HG03460 (cell line): ENCODE results near the gene TTC34.
"Not testable (repeated sequence)": the region's sequence is repeated elsewhere in the genome, so short reads cannot be mapped to it uniquely, and the experiment has no call there.

Experiments
- ATAC-seq: cut with Tn5 transposase; IDR thresholded peaks from one replicate; pipeline ENCODE4 v1.9.1; 2021; ENCODE audit not compliant: unreplicated experiment

The TTC34 gene

DNA sequence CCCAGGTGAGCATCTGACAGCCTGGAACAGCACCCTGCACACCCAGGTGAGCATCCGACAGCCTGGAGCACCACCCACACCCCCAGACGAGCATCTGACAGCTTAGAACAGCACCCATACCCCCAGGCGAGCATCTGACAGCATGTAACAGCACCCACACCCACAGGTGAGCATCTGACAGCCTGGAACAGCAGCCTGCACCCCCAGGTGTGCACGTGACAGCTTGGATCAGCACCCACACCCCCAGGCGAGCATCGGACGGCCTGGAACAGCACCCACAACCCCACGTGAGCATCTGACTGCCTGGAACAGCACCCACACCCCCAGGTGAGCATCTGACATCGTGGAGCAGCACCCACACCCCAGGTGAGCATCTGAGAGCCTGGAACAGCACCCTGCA lies 116.6 kb downstream of the TTC34 start:
- ATAC-seq = not testable (repeated sequence)

DNA sequence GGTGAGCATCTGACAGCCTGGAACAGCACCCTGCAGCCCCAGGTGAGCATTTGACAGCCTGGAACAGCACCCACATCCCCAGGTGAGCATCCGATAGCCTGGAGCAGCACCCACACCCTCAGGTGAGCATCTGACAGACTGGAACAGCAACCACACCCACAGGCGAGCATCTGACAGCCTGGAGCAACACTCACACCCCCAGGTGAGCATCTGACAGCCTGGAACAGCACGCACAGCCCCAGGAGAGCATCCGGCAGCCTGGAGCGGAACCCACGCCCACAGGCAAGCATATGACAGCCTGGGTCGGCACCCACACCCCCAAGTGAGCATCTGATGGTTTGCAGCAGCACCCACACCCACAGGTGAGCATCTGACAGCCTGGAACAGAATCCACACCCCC lies 117.5 kb downstream of the TTC34 start:
- ATAC-seq = not testable (repeated sequence)

DNA sequence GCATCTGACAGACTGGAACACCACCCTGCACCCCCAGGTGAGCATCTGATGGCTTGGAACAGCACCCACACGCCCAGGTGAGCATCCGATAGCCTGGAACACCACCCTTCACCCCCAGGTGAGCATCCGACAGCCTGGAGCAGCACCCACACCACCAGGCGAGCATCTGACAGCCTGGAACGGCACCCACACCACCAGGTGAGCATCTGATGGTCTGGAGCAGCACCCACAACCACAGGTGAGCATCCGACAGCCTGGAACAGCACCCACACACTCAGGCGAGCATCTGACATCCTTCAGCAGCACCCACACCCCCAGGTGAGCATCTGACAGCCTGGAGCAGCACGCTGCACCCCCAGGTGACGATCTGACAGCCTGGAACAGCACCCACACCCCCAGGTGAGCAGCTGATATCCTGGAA lies 118.2 kb downstream of the TTC34 start:
- not testable (repeated sequence) for ATAC-seq

DNA sequence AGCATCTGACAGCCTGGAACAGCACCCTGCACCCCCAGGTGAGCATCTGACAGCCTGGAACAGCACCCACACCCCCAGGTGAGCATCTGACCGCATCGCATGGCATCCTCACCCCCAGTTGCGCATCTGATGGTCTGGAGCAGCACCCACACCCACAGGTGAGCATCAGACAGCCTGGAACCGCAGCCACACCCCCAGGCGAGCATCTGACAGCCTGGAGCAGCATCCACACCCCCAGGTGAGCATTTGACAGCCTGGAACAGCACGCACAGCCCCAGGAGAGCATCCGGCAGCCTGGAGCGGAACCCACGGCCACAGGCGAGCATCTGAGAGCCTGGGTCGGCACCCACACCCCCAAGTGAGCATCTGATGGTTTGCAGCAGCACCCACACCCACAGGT lies 118.6 kb downstream of the TTC34 start:
- ATAC-seq = not testable (repeated sequence)

DNA sequence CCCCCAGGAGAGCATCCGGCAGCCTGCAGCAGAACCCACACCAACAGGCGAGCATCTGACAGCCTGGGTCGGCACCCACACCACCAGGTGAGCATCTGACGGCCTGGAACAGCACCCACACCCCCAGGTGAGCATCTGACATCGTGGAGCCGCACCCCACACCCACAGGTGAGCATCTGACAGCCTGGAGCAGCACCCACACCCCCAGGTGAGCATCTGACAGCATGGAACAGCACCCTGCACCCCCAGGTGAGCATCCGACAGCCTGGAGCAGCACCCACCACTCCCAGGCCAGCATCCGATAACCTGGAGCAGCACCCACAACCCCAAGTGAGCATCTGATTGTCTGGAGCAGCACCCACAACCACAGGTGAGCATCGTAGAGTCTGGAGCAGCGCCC lies 124.8 kb downstream of the TTC34 start:
- not testable (repeated sequence) for ATAC-seq

DNA sequence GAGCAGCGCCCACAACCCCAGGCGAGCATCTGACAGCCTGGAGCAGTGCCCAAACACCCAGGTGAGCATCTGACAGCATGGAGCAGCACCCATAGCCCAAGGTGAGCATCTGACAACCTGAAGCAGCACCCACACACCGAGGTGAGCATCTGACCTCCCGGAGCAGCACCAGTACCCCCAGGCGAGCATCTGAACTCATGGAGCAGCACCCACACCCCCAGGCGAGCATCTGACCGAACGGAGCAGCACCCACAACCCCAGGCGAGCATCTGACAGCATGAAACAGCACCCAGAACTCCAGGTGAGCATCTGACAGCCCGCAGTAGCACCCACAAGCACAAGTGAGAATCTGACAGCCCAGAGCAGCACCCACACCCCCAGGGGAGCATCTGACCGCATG lies 129.8 kb downstream of the TTC34 start:
- ATAC-seq = not testable (repeated sequence)

DNA sequence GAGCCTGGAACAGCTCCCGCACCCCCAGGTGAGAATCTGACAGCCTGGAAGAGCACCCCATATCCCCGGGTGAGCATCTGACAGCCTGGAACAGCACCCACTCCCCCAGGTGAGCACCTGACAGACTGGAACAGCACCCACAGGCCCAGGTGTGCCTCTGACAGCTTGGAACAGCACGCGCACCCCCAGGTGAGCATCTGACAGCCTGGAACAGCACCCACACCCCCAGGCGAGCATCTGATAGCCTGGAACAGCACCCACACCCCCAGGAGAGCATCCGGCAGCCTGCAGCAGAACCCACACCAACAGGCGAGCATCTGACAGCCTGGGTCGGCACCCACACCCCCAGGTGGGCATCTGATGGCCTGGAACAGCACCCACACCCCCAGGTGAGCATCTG lies 141.7 kb downstream of the TTC34 start:
- ATAC-seq = not testable (repeated sequence)

DNA sequence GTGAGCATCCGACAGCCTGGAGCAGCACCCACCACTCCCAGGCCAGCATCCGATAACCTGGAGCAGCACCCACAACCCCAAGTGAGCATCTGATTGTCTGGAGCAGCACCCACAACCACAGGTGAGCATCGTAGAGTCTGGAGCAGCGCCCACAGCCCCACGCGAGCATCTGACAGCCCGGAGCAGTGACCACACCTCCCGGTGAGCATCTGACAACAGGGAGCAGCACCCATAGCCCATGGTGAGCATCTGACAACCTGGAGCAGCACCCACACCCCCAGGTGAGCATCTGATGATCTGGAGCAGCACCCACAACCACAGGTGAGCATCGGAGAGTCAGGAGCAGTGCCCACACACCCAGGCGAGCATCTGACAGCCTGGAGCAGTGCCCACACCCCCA lies 143.6 kb downstream of the TTC34 start:
- ATAC-seq = not testable (repeated sequence)

DNA sequence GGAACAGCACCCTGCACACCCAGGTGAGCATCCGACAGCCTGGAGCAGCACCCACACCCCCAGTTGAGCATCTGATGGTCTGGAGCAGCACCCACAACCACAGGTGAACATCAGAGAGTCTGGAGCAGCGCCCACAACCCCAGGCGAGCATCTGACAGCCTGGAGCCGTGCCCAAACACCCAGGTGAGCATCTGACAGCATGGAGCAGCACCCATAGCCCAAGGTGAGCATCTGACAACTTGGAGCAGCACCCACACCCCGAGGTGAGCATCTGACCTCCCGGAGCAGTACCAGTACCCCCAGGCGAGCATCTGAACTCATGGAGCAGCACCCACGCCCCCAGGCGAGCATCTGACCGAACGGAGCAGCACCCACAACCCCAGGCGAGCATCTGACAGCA lies 144.4 kb downstream of the TTC34 start:
- not testable (repeated sequence) for ATAC-seq

DNA sequence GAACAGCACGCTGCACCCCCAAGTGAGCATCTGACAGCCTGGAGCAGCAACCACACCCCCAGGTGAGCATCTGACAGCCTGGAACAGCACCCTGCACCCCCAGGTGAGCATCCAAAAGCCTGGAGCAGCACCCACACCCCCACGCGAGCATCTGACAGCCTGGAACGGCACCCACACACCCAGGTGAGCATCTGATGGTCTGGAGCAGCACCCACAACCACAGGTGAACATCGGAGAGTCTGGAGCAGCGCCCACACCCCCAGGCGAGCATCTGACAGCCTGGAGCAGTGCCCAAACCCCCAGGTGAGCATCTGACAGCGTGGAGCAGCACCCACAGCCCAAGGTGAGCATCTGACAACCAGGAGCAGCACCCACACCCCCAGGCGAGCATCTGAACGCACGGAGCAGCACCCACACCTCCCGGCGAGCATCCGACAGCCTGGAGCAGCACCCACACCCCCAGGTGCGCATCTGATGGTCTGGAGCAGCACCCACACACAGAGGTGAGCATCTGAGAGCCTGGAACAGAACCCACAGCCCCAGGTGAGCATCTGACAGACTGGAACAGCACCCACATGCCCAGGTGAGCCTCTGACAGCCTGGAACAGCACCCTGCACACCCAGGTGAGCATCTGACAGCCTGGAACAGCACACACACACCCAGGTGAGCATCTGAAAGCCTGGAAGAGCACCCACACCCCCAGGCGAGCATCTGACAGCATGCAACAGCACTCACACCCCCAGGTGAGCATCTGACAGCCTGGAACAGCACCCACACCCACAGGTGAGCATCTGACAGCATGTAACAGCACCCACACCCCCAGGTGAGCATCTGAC lies 145.7 kb downstream of the TTC34 start:
- ATAC-seq = not testable (repeated sequence)

DNA sequence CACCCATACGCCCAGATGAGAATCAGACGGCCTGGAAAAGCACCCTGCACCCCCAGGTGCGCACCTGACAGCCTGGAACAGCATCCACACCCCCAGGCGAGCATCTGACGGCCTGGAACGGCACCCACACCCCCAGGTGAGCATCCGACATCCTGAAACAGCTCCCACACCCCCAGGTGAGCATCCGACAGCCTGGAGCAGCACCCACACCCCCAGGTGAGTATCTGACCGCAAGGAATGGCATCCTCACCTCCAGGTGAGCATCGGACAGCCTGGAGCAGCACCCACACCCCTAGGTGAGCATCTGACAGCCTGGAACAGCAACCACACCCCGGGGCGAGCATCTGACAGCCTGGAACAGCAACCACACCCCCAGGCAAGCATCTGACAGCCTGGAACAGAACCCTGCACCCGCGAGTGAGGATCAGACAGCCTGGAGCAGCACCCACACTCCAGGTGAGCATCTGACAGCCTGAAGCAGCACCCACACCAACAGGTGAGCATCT lies 147.0 kb downstream of the TTC34 start:
- not testable (repeated sequence) for ATAC-seq

DNA sequence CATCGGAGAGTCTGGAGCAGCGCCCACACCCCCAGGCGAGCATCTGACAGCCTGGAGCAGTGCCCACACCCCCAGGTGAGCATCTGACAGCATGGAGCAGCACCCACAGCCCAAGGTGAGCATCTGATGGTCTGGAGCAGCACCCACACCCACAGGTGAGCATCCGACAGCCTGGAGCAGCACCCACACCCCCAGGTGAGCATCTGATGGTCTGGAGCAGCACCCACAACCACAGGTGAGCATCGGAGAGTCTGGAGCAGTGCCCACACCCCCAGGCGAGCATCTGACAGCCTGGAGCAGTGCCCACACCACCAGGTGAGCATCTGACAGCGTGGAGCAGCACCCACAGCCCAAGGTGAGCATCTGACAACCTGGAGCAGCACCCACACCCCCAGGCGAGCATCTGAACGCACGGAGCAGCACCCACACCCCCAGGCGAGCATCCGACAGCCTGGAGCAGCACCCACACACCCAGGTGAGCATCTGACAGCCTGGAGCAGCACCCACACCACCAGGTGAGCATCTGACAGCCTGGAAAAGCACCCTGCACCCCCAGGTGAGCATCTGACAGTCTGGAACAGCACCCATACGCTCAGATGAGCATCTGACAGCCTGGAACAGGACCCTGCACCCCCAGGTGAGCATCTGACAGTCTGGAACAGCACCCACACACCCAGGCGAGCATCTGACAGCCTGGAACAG lies 147.6 kb downstream of the TTC34 start:
- not testable (repeated sequence) for ATAC-seq

DNA sequence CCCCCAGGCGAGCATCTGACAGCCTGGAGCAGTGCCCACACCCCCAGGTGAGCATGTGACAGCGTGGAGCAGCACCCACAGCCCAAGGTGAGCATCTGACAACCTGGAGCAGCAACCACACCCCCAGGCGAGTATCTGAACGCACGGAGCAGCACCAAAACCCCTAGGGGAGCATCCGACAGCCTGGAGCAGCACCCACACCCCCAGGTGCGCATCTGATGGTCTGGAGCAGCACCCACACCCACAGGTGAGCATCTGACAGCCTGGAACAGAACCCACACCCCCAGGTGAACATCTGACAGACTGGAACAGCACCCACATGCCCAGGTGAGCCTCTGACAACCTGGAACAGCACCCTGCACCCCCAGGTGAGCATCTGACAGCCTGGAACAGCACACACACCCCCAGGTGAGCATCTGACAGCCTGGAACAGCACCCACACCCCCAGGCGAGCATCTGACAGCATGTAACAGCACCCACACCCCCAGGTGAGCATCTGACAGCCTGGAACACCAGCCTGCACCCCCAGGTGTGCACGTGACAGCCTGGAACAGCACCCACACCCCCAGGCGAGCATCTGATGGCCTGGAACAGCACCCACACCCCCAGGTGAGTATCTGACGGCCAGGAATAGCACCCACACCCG lies 148.4 kb downstream of the TTC34 start:
- not testable (repeated sequence) for ATAC-seq

DNA sequence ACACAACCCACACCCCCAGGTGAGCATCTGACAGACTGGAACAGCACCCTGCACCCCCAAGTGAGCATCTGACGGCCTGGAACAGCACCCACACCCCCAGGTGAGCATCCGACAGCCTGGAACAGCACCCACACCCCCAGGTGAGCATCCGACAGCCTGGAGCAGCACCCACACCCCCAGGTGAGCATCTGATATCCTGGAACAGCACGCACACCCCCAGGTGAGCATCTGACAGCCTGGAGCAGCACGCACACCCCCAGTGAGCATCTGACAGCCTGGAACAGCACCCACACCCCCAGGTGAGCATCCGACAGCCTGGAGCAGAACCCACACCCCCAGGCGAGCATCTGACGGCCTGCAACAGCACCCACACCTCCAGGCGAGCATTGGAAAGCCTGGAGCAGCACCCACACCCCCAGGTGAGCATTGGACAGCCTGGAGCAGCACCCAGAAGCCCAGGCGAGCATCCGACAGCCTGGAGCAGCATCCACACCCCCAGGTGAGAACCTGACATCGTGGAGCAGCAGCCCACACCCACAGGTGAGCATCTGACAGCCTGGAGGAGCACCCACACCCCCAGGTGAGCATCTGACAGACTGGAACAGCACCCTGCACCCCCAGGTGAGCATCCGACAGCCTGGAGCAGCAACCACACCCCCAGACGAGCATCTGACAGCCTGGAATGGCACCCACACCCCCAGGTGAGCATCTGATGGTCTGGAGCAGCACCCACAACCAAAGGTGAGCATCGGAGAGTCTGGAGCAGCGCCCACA lies 149.2 kb downstream of the TTC34 start:
- not testable (repeated sequence) for ATAC-seq

DNA sequence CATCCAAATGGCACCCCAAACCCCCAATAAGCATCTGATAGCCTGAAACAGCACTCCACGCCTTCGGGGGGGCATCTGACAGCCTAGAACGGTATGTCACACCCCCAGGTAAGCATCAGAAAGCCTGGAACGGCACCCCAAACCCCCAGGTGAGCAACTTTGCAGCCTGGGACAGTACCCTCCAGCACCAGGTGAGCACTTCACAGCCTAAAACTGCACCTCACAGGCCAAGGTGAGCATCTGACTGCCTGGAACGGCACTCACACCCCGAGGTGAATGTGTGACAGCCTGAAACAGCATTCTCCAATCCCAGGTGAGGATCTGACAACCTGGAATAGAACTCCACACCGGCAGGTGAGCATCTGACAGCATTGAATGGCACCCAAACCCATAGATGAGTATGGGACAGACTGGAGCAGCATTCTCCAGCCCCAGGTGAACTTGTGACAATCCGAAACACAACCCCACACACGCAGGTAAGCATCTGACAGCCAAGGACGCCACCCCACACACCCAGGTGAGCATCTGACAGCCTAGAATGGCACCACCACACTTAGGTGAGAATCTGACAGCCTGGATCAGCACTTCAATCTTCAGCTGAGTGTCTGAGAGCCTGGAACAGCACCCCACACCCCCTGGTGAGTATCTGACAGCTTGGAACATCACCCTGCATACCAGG lies 150.4 kb downstream of the TTC34 start:
- ATAC-seq = no peak

DNA sequence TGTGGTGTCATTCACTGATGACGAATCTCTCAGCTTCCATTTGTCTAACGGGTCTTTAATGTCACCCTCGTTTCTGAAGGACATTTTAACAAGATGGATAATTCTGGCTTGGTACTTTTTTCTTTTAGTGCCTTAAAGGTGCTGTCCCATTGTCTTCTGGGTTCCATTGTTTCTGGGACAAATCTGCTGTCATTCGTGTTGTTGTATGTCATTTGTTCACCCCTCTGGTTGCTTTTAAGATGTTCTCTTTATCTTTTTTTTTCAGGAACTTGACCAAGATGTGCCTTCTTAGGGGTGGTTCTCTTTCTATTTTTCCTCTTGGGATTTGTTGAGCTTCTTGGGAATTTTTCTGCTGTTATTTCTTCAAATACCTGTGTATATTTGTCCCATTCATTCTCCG lies 154.7 kb downstream of the TTC34 start:
- ATAC-seq = no peak

DNA sequence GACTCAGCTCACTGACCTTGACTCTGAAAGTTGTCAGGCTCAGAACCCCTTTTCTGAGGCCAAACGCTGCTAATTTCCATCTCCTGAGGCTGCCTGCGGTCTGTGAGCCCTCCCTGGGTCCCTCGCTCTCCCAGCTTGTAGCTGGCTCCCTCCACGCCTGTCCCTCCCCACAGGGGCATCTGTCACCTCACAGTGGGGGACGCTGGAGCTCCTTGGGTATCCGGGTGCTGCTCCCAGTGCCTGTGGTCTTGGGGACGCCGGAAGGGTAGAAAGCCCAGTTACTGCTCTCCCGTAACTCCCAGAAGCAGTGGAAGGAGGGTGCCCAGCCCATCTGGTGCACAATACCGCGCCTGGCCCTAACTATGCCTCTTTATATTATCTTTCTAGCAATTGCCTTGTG lies 155.7 kb downstream of the TTC34 start:
- no peak for ATAC-seq

DNA sequence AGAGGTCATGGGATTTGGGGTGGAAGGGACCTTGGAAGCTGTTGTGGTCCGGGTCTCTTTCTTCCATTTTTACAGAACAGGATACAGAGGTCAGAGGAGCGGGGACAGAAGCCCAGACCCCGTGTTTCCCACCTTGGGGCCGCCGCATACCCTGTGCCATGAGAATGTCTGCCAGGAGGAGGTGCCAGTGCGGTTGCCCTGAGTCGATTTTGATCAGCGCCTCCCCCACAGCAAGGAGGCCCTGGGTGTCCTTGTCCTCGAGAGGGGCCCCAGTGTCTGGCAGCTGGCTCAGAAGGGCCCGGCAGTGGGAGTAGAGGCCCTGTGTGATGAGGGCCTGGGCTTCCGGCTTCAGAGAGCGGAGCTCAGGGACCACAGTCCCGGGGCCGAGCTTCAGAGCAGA lies 156.3 kb downstream of the TTC34 start:
- no peak for ATAC-seq

DNA sequence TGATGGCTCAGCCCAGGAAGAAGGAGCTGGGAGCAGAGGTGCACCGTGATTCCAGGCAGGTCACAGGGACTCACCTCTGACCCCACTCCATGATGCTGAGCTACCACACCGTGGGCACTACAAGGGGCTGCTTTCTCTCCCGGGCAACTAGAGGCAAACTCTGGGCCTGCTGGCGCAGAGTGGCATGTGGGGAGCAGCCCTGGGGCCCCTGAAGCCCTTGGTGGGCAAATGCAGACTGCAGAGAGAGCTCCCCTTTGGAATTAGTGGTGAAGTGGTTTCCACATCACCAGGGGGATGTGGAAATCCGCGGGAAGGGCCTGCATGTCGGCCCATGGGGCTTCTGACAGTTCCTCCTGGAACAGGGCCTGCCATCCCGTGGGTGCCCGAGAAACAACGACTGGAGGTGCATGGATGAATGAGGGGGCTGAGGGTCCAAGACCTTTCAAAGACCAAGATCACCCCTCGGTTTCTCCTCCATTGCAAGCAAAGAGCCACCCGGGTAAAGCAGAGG lies 156.8 kb downstream of the TTC34 start:
- ATAC-seq = no peak

DNA sequence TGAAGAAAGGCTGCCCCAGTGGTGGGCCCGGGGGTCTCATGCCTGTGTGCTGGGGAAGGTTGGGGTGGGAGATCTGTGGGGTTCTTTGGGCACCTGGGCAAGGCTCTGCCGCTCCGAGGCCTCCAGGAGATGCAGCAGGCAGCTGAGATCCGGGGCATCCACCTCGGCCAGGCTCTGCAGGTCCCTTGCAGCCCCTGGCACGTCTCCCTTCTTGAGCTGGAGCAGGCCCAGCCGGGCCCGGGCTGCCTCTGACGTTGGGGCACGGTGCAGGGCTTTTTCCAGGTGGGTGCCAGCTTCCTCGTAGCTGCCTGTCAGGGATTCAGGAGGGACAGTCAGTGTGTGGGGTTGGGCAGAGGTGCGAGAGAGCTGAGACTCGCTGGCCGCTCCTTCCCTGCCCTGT lies 157.3 kb downstream of the TTC34 start:
- ATAC-seq = no peak
